NCI-H2081 treated with DMSO at 0.1 percent for 48 hours (cell line): Measurements from ENCODE around the gene CACNA2D2.
A peak's percentile ranks its signal among the peaks of the same experiment; 100 is the strongest.

Source experiments
- DNase-seq: peaks from one replicate; lab custom pipeline; 2025; lab: John Stamatoyannopoulos, UW

CACNA2D2 gene

DNA sequence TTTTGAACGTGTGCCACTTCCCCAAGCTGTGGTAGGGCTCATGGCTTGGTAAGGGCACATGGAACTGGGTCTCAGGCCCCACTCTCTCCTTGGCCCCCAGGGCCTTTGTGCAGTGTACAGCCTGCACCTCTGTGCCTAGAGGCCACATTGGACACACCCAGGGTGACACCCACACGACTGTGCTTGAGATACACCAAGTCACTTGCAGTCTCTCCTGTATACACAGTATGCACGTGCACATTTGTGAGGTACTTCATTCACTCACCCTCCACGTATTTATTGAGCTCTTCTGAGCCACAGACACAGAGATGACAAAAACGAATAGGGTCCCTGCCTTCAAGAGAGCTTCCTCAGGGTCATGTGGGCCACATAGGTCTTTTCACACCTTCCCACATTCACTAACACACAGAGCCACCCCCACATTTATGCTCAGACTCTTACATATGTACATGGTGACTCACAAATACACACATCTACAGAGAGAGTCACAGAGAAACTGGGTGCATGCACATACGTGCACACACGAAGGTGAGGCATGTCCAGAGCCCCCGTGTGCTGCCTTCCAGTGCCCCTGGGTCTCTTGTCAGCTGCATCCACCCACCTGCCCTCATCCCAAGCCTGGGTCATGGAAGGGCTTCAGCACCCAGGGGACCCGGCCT is 134.3 kb downstream of the CACNA2D2 start:
- DNase-seq = no peak

DNA sequence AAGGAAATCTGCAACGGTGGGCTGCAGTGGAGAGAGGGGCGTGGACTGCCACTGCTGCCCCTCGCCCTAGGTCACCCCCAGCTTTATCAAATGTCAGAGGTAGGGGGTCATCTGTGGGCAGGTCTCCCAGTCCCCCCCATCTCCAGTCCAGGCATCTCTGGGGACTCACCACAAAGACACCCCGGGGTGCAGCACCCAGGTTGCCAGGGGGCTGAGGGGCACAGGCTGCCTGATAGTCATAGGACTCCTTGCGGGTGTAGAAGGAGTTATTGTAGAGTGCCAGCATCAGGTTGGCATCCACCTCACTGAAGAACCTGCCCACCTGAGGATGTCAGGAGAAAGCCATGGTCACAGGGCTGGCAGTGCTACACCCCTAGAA is 137.6 kb downstream of the CACNA2D2 start:
- DNase-seq = no peak

DNA sequence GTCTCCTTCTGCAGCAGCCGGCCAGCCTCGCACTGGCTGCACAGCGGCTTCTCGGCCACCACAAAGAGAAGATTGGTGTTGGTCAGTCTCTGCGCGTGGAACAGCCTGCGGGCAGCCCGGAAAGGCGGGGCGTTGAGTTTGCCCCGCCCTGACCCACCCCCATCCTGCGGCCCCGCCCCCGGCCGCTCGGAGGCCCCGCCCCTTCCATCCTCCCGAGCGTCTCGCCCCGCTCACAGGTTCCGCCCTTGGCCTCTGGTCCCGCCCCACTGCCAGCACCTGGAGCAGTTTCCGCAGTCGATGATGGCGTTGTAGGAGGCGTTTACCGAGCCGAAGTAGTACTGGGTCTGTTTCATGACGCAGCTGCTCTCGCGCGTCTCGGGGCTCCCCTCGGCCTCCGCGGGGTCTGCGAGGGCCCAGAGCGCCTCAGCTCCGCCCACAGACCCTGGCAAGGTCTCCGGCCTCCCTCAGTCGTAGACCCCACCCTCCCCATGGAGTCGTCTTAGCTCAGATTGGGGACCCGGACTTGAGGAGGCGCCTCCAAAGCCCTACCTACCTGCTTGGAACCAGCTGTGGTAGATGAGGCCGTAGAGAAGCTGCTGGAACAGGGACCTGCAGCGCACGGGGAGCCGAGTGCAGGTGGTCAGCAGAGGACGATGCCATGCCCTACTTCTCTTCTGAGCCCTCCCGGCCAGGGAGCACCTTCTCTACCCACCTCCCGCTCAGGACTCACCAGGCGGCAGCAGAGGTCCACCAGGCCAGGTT is 138.2 kb downstream of the CACNA2D2 start:
- DNase-seq = peak; percentile 21

DNA sequence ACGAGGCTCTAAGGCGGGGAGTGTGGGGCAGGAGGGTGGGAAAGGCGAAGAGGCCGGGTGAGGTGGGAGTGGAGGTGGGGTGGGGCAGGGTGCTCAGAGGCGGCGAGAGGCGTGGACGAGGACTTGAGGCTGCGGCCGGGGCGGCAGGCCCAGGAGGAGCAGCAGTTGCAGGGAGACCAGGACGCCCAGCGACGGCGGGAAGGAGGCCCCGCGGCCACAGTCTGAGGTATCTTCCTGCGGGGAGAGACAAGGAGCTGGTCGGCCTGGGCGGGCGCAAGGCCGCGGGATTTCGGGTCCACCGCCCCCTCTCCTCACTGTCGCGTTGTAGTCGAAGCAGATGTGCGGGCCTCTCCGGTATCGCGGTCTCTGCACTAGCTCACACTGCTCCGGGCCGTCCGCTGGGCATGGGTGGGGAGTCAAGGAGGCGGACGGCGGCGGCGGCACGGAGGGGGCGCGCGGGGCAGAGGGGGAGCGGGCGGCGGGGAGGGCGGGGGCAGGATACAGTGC is 138.8 kb downstream of the CACNA2D2 start:
- DNase-seq = no peak

DNA sequence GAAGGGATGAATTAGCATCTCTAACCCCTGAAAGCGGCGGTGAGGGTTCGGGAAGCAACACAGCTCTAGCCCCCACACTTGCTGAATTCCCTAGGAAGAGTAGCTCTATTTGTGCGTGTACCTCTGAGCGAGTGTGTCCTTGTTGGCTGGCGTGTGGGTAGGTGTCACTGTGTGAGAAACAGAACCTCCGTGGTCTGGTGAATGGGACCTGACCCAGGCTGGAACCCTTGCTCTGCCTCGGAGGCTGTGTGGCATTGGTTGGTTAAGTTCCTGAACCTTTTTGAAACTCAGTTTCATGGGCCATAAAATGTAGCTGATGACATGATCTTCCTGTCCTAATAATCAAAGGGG is 143.7 kb downstream of the CACNA2D2 start:
- DNase-seq = no peak

DNA sequence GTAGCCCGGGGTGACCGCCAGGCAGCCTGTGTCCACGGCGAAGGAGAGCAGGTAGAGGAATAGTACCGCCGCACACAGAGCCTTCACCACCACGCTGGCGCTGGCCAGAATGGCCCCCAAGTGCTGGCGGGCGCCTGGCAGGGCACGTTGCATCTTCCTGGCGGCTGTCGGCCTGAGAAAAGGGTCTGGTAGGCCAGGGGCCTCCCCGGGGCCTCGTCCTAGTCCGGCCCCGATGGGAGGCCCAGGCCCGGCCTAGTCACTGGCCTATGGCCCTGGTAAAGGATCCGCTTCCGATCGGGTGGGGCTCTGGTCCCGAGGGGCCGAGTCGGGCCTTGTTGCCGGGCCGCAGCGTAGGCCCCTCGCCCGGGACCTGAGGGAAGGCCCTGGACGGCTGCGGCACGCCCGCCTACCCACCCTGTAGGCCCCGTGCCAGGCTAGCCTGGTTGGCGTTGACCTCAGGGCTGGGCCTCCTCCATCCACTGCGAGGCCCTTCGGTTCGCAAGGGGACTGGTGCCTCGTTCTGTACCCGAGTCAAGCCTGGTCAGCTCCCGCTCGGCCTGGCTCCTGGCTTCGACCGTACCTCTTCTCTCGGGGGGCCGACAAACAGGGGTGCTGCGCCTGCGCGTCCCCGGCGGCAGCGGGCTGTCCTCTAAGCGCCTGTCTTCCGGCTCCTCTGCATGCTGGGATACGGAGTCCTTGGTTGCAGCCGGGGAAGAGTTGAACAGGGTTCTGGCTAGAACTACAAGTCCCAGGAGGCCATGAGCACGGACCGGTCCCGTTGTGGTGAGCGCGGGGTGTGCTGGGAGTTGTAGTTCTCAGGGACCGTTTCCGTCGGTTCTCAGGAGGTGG is 144.3 kb downstream of the CACNA2D2 start, which contains the start of gene TMEM115:
TSS of gene TMEM115 (minus strand) at position 611 of the 849 bp plus-strand sequence. CDS start at position 153, 458 bp downstream.
- DNase-seq = peak; percentile 66

DNA sequence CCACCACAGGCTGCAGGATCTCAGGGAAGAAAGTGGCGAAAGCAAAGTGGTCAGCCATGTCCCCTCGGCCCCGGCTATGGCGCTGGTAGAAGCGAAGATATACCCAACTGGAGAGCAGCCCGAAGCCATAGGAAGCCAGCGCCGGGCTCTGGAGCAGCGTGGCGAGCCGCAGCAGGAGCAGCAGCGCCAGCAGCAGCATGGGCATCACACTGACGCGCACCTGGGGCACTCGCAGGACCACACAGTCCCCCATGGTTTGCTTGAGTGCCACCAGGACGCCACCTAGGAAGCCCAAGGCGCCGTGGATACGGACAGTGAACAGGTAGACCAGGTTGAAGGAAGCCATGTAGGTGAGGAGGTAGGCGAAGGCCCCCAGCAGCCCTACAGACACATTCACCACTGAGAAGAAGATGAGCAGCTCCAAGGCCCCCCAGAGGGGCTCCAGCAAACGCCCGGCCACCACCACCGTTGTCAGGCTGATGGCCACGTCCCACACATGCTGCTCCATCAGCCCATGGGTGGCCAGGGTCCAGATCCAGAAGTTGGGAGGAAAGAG is 145.0 kb downstream of the CACNA2D2 start:
- DNase-seq = no peak

DNA sequence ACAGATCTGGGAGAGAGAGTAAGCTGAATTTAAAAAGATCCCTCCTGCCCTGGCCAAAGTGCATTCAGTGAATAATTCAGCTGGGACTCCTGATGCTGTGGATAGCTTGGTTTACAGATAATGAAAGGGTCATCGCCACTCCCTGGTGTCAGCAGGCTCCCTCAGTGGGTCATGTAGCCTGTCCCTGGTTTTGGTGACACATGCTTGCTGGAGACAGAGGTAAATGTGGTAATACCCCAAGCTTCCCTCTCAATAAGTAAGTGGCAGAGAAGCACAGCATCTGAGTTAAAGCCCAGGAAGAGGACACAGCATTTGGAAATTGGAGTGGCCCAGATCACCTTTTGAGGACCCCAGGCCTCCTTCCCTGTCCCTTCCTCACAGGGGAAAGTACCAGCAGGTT is 146.0 kb downstream of the CACNA2D2 start:
- no peak for DNase-seq

DNA sequence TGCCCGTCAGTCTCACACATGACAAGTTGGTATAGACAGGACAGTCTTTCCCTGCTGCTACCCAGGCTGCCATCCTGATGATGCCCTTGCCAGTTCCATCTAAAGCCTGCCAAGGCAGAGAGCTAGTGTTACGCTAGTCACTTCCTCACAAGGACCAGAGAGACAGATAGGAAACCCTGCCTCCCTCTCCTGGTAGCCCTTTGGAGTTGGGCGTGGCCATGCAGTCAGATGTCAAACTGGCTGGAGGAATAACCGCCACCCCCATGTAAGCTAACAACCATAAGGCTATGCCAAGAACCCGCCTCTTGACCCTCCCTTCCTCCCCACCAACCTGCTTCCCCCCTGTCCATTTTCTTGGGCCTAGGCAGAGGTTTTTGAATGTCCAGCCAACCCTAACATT is 146.9 kb downstream of the CACNA2D2 start:
- DNase-seq = no peak

DNA sequence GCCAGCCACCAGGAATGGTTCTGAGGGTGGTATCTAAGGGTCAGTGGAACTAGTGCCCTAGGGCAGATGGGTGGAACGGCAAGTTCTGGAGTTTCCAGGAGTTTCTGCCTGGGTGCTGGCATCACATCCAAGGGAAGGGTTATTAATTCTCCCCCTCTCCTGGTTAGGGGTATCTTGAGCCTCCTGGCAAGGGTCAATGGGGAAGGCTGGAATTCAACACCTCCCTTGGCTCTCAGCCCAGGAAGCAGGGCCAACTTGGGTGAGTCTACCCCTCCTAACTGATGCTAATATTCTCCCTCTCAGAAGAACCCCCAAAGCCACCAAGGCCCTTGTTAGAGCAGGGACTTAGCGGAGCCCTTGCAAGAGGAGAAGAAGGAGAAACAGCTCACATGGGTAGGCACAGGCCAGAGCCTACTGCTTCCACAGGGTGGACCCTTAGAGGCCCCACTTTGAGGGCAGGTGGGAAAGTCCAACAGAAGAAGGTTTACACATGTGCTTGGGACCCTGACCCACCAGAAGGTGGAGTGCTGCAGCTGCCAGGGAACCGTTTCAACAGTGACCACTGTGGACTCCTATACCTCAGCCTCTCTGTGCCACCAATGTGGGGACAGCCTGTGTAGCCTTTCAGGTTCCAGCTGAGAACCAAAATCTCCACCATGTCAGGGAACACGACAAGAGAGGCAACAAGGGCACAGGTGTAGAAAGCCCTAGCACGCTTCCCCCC is 147.4 kb downstream of the CACNA2D2 start:
- no peak for DNase-seq

DNA sequence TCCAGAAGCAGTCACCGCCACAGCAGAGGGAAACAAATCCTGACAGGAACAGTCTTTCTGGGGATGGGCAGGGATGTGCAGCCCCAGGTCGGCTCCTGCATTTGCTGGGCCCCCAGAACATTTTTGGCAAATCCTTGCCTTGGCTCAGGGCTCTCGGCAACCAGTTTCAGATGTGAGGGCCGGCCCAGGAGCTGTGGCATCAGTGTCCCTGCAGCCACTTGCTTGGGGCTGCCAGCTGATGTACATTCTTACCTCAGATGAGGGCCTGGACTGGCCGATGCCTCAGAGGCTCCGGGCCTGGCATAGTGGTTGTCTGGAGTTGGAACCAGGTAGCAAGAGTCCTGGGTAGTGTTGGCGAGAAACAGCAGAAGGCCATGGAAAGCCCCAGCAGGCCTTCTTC is 148.6 kb downstream of the CACNA2D2 start:
- no peak for DNase-seq

DNA sequence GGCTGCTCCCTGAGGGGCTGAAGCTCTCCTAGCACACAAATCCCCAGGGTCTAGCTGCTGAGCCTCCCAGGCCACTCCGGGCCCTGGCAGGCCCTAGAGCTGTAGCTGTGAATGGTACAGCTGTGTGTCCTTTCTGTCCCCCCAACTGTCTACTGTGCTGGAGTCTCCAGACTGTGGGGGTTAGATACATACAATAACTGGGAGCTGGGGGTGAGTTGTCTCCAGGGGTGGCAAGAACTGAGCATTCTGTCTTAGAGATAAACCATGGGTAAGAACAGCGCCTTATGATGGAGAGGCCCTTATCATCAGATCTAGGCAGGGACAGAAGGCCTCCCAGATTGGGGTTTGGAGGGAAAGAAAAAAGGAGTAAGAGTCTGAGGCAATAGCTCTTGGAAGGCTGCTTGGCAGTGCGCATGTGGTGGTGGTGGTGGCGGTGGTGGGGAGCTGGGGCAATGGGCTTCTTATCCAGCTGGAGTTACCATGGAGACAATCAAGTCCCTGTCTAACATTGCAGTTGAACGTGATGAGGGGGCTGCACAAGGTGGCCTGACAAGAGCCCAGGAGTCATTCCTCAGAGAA is 149.2 kb downstream of the CACNA2D2 start:
- no peak for DNase-seq

DNA sequence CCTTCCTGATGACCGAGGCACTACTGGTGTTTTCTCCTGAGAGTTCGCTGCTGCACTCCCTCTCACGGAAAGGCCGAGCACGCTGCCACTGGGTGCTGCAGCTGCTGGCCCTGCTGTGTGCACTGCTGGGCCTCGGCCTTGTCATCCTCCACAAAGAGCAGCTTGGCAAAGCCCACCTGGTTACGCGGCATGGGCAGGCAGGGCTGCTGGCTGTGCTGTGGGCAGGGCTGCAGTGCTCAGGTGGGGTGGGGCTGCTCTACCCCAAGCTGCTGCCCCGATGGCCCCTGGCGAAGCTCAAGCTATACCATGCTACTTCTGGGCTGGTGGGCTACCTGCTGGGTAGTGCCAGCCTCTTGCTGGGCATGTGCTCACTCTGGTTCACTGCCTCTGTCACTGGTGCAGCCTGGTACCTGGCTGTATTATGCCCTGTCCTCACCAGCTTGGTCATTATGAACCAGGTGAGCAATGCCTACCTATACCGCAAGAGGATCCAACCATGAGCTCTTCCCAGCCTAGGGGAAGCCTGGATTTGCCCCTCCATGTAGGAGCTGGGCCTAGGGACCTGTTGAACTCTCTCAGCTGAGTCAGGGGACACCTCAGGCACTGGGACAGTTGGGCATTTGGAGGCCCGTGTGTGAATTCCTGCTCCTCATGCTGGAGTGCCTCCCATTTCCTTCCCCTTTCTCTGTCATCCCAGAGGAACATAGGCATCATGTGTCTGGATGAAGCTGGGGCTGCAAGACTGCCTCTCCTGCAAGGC is 150.0 kb downstream of the CACNA2D2 start:
- DNase-seq = no peak

DNA sequence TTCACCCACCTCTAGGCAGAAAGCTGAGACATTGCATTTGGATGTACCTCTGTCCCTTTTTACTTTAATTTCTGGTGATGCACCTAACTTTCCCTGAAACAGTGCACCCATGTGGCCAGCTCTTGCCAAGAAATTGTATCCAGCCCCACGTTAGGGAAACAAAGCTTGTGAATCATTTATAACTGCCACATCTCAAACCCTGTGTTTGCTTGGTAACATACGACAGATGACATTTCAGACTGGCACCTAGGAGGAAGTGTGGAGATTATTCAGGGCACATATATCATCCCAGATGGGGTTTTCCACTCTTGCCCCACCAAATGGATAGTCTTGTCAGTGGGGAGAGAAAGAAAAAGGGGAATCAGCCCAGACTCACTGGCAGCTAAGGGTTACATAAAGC is 150.7 kb downstream of the CACNA2D2 start:
- DNase-seq = no peak

DNA sequence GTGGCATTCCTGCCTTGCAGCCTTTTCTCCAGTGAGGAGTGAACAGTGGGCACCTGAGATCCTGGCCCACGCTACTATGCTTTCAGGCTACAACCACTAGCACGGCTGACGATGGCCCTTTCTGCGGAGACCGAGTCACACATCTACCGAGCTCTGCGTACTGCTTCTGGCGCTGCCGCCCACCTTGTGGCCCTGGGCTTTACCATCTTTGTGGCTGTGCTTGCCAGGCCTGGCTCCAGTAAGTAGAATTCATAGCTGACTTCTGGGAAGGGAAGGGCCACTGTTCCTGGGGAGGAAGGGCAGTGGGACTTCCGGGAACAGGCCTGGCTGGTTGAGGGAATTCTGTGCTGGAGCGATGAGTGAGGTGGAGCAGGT is 152.1 kb downstream of the CACNA2D2 start:
- no peak for DNase-seq

DNA sequence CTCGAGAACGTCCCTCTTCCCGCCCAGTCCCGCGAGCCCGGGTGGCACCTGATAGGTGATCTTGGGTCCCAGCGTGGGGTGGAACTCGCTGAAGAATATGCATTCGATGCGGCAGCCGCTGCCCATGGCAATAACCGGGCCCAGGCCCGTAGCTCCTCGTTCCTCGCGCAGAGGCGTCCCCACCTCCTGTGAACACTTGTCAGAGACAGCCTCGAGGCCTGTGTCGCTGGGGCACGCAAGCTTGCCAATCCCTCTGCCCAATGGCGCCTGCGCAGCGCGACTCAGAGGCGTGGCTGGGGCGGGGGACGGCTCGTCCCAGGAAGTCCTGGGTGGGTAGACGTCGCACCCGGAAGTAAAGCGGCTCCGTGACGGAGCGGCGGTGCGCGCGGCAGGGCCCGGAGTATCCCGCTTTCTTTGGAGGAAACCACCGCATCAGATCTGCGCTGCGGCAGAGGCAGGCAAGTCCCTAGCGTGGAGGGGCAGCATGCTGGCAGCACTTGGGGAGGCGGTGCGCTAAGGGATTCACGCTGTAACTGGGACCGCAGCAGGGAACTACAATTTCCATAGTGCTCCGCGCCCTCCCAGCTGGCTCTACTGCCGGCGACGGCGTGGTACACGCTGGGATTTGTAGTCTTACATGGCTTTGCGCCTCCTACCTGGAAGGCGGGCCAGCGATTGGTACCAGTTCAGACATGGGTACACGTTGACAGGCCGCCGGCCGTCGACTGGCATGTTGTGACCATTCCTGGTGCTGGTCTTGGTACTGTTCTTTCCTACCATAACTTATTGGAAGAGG is 152.7 kb downstream of the CACNA2D2 start, which contains the start of the genes CYB561D2 and NPRL2:
TSS of gene CYB561D2 (plus strand) at position 336 of the 796 bp plus-strand sequence. CDS start 572 bp downstream, outside the sequence.
TSS of gene NPRL2 (minus strand) at position 249 of the 796 bp plus-strand sequence. CDS start at position 126, 123 bp downstream.
- peak; percentile 62 for DNase-seq

DNA sequence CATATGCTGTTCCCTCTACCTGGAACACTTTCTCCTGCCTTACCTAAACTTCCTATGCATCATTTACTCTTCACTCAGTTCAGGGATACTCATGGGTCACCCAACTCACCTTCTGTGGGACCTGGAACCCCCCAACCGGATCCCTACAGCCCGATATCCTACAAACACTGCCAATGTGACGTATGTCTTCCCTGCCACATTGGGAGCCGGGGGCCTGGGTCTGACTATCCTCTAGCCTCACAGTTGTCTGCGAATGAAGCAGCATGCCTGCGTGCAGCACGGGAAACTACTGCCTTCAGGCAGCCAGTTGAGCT is 153.3 kb downstream of the CACNA2D2 start:
- no peak for DNase-seq

DNA sequence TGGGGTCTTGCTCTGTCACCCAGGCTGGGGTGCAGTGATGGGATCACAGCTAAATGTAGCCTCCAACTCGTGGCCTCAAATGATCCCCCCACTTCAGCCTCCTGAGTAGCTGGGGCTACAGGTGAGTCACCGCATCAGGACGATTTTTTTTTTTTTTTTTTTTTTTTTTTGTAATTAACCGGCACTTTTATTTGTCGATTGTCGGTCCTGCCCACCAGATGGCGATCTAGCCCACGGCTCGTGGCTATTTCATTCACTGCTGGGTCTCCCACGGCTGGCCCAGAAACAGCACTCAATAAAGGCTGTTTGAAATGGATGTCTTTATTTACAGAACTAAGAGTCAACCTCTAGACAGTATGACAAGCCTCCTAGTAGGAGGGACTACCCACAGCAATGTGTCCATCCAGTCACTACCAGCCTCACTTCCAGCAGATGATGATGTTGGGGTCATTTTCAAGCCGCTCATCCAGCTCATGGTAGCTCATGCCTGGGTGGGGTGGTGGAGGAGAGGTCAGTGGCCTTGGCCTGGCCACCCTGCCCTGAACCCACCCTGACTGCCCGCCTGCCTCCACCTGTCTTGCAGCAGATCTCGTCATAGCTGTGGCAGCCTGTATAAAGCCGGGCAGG is 156.1 kb downstream of the CACNA2D2 start:
- no peak for DNase-seq

DNA sequence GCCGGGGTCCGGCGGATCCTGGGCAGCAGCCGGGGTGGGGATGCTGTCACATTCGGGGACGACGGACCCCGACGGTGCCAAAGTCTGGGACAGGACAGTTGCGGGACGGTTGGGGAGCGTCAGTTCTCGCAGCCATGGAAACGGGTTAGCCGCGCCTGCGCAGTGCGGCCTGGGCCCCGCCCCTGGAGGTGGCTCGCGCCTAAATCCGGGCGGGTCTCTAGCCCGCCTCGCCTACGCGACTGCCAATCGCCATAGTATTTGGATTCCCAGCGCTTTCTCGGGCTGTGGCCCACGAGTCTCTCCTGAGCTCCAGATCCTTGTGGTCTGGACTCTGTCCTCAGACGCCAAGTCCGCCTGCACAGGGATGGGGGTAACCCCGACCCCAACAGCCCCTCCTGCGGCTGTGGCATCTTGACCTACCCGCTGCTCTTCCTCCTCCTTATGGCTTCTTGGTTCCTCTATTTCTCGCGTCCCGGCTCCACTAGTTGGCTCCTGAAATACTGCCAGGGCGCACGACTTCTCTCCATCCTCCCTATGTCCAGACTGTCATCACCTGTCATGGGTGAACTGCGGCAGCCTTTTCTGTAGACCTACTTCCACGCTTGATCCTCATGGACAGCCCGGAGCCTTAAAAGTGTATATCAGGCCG is 157.7 kb downstream of the CACNA2D2 start, which contains the start of gene ZMYND10:
TSS of gene ZMYND10 (minus strand) at position 147 of the 649 bp plus-strand sequence. CDS start 153 bp downstream, outside the sequence.
- no peak for DNase-seq
